Activated CD8-positive, alpha-beta T cell treated with anti-CD3 and anti-CD28 coated beads, Interleukin-2, amount 10 ng/mL, durations not matched to agents 7 days and 5 days (primary cell): ENCODE data around the gene SLC17A3. TPM values are rescaled to one million over a fixed set of nuclear protein-coding genes. Genes with fewer than 3 reads are reported as not detected.

Experiments used
- ATAC-seq: fragments of 150-1000 bp; cut with Tn5 transposase; one replicate; pipeline ENCODE4 v1.10.0; 2021; ENCODE audit warnings: moderate library complexity
- CTCF ChIA-PET: fragments of 350-600 bp; sonication (Branson Sonifier 250); formaldehyde crosslinking; loops from one replicate; lab custom pipeline; 2021; ENCODE audit warnings: antibody characterized with exemption; lab: Charles Lee
- POLR2A ChIA-PET: fragments of 350-600 bp; sonication (Branson Sonifier 250); formaldehyde crosslinking; loops from one replicate; lab custom pipeline; 2021; ENCODE audit warnings: antibody characterized with exemption; lab: Charles Lee
- DNase-seq: peaks from one replicate; pipeline ENCODE4 v3.0.0-alpha.2; 2020
- H3K27ac Mint-ChIP-seq: one replicate; pipeline ENCODE4 v1.8.0; 2021; ENCODE audit warnings: mild to moderate bottlenecking, mixed read lengths
- H3K27me3 Mint-ChIP-seq: one replicate; pipeline ENCODE4 v1.8.0; 2021; ENCODE audit warnings: low read depth, mixed read lengths
- H3K36me3 Mint-ChIP-seq: one replicate; pipeline ENCODE4 v1.8.0; 2021; ENCODE audit warnings: low read depth, mixed read lengths
- H3K4me1 Mint-ChIP-seq: one replicate; pipeline ENCODE4 v1.8.0; 2021; ENCODE audit warnings: low read depth, mixed read lengths
- H3K4me3 Mint-ChIP-seq: one replicate; pipeline ENCODE4 v1.8.0; 2021; ENCODE audit warnings: mild to moderate bottlenecking, mixed read lengths
- H3K9me3 Mint-ChIP-seq: one replicate; pipeline ENCODE4 v1.8.0; 2022; ENCODE audit warnings: mixed read lengths; ENCODE audit not compliant: insufficient read depth
- total RNA-seq, 2 experiments: library from RNA; stranded (reverse); gene quantifications; one replicate each; pipeline ENCODE4 v1.2.3, GENCODE V29; 2021

SLC17A3 gene, protein sequence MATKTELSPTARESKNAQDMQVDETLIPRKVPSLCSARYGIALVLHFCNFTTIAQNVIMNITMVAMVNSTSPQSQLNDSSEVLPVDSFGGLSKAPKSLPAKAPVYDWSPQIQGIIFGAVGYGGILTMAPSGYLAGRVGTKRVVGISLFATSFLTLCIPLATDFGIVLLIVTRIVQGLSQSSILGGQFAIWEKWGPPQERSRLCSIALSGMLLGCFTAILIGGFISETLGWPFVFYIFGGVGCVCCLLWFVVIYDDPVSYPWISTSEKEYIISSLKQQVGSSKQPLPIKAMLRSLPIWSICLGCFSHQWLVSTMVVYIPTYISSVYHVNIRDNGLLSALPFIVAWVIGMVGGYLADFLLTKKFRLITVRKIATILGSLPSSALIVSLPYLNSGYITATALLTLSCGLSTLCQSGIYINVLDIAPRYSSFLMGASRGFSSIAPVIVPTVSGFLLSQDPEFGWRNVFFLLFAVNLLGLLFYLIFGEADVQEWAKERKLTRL
- total RNA-seq, result under 1 TPM; 0.21 to 0.55 TPM

DNA sequence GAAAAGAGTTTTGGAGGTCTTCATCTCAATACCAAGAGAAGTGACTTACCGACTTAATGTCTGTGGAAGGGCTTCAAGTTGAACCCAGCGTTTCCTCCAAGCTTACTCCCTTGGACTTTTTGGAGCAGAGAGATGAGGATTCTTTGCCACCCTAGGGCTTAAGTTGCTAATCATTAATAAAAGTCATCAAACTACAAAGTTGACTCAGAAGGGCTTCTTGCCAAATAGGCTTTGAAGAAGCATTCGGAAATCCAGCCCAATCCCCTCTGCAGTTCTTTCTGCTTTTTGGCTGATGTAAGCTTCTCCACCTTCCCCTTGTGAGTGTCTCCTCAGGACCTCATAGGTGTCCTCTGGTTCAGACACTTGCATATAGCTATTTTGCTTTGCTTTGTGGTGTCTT lies at the start of gene SLC17A3:
TSS of gene SLC17A3 (minus strand) at position 126 of the 400 bp plus-strand sequence. CDS start 5,856 bp downstream, outside the sequence.
- Mint-ChIP-seq H3K36me3 (no peaks in the 10 kb centered on the region), H3K27me3 (peaks cover 6% of the 10 kb centered on the region), H3K4me1 (peaks cover 29% of the 10 kb centered on the region), H3K9me3 (no peaks in the 10 kb centered on the region), H3K27ac (peak within 1 kb of the TSS; percentile 53), H3K4me3 (no peak within 1 kb of the TSS)
- DNase-seq, result no peak
- ChIA-PET CTCF (interaction anchor here (2.6 kb wide), 1 partner anchor 8 kb away, joined by 9 read pairs; no protein-coding TSS in a partner anchor), POLR2A (no interaction called here)
- ATAC-seq, result no peak

DNA sequence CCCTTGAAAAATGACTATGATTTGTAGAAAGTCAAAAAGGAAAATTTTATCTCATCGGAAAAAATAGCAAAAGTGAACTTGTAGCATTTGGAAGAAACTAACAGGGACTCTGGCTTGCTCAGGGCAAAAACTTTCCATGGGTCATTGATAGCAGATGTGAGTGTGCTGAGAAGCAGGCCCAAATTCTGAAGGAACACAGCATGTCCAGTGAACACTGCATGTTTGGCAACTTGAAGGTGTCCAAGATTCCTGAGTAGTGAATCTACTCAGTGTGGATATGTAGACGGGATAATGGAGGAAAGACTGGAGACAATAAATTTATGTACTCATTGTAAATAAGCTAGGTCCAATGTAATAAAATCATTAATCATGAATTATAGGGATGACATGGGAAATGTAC lies 48.3 kb upstream of the SLC17A3 start:
- POLR2A ChIA-PET, result no interaction called here
- Mint-ChIP-seq H3K4me1 (no peaks in the 10 kb centered on the region), H3K27ac (no peak overlapping the region), H3K9me3 (no peaks in the 10 kb centered on the region), H3K27me3 (peaks cover 3% of the 10 kb centered on the region), H3K4me3 (no peak overlapping the region), H3K36me3 (no peaks in the 10 kb centered on the region)
- DNase-seq (no peak), ATAC-seq (no peak)
- CTCF ChIA-PET, result no interaction called here

DNA sequence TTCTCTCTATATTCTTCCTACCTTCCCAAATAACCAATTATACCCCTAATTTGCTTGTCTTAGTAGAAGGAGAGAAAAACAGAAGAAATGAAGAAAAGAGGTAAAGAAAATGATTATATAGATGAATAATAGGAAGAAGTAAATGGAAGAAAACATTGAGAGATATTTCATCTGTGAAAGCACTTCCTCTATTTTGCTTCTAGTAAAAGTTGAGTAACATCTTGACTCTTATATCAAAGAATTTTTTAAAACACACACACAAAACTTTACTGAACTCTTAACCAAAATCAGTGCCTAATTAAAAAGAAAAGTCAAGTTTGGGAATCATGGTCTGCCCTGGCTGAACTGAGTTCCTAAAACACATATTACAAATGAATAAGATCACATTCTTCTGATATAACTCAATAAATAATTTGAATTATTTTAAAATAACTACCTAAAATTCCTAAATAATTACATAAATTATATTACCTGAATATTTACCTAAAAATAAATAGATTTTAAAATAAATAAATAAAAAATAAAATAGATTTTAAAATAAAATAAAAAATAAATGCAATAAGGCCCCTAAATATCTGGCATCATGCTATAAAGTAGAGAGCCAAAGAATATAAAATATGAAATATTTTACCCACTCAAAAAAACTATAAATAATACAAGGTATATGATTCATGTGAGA lies 47.6 kb upstream of the SLC17A3 start:
- H3K4me1 Mint-ChIP-seq, result no peaks in the 10 kb centered on the region
- ChIA-PET POLR2A (no interaction called here), CTCF (no interaction called here)
- H3K36me3 Mint-ChIP-seq, result no peaks in the 10 kb centered on the region
- no peaks in the 10 kb centered on the region for H3K9me3 Mint-ChIP-seq
- H3K27me3 Mint-ChIP-seq, result peaks cover 3% of the 10 kb centered on the region
- H3K4me3 Mint-ChIP-seq, result no peak overlapping the region
- ATAC-seq (no peak), DNase-seq (no peak)
- H3K27ac Mint-ChIP-seq, result no peak overlapping the region

DNA sequence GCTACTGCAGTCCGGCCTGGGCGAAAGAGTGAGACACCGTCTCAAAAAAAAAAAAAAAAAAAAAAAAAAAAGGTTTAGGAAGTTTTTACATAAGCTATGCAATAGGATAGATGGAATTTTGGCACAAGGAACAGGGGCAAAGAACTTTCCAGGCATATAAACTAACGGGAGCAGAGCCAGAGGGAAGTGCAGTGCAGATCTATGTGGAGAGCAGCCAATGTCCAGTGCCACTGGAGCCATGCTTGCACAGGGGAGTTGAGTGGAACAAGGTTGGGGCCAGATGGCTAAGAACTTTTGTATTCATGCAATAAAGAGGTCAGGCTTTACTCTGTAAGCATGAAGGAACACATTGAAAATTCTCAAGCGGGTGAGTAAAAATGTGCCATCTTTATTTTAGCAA lies 45.6 kb upstream of the SLC17A3 start:
- H3K4me3 Mint-ChIP-seq, result no peak overlapping the region
- DNase-seq (no peak), ATAC-seq (no peak)
- no peaks in the 10 kb centered on the region for H3K36me3 Mint-ChIP-seq
- H3K27me3 Mint-ChIP-seq, result peaks cover 3% of the 10 kb centered on the region
- no peaks in the 10 kb centered on the region for H3K4me1 Mint-ChIP-seq
- no peak overlapping the region for H3K27ac Mint-ChIP-seq
- ChIA-PET POLR2A (no interaction called here), CTCF (interaction anchor here (1.5 kb wide), 1 partner anchor 37 kb away, joined by 4 read pairs; no protein-coding TSS in a partner anchor)
- H3K9me3 Mint-ChIP-seq, result no peaks in the 10 kb centered on the region

- ATAC-seq (no peak), DNase-seq (no peak)
- ChIA-PET CTCF (interaction anchor here (1.4 kb wide), 1 partner anchor 74 kb away, joined by 3 read pairs; no protein-coding TSS in a partner anchor), POLR2A (no interaction called here)
- Mint-ChIP-seq H3K36me3 (no peaks in the 10 kb centered on the region), H3K4me1 (no peaks in the 10 kb centered on the region), H3K9me3 (no peaks in the 10 kb centered on the region), H3K27ac (no peak overlapping the region), H3K27me3 (peaks cover 3% of the 10 kb centered on the region), H3K4me3 (no peak overlapping the region)
These were observed 44.1 kb upstream of the SLC17A3 start for GRCh38 chr6:25918083-25918683.

GRCh38 chr6:25916789-25917490 lies 42.9 kb upstream of the SLC17A3 start:
- ChIA-PET POLR2A (interaction anchor here (0.6 kb wide), 1 partner anchor 784 kb away, joined by 4 read pairs; no protein-coding TSS in a partner anchor), CTCF (interaction anchor here (0.6 kb wide), 1 partner anchor 1294 kb away, joined by 3 read pairs; no protein-coding TSS in a partner anchor)
- Mint-ChIP-seq H3K4me3 (no peak overlapping the region), H3K36me3 (no peaks in the 10 kb centered on the region), H3K4me1 (no peaks in the 10 kb centered on the region), H3K27me3 (peaks cover 5% of the 10 kb centered on the region), H3K27ac (no peak overlapping the region), H3K9me3 (no peaks in the 10 kb centered on the region)
- DNase-seq, result no peak
- ATAC-seq, result no peak

GRCh38 chr6:25916330-25916729 lies 42.3 kb upstream of the SLC17A3 start:
- POLR2A ChIA-PET, result interaction anchor here (0.6 kb wide), 1 partner anchor 784 kb away, joined by 4 read pairs; no protein-coding TSS in a partner anchor
- Mint-ChIP-seq H3K4me1 (no peaks in the 10 kb centered on the region), H3K27ac (no peak overlapping the region)

DNA sequence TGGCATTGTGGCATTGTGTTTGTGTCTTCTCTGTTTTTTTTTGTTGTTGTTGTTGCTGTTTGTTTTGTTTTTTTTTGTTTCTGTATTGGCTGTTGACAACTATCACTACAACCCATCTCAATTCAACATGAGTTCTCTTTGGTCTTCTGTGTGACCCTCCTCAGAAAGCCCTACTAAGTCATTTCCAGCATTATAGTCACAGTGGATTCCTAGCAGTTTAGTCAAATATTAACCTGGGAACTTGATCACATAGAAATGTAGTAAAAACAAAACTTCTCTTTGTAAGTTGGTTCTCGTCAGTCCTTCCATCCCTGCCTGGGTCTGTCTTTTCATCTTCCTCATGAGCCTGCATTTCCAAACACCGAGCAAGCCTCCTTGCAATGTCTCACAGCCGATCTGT lies 39.7 kb upstream of the SLC17A3 start:
- Mint-ChIP-seq H3K9me3 (no peaks in the 10 kb centered on the region), H3K27me3 (peaks cover 6% of the 10 kb centered on the region), H3K36me3 (no peaks in the 10 kb centered on the region), H3K4me3 (no peak overlapping the region), H3K27ac (no peak overlapping the region), H3K4me1 (no peaks in the 10 kb centered on the region)
- ATAC-seq, result no peak
- ChIA-PET CTCF (interaction anchor here (1.0 kb wide), 1 partner anchor 79 kb away, joined by 3 read pairs; no protein-coding TSS in a partner anchor), POLR2A (no interaction called here)
- no peak for DNase-seq

More at GRCh38 chr6:25916330-25916729, 42.3 kb upstream of the SLC17A3 start:
- no peaks in the 10 kb centered on the region for H3K9me3 Mint-ChIP-seq
- DNase-seq (no peak), ATAC-seq (no peak)
- H3K4me3 Mint-ChIP-seq, result no peak overlapping the region
- CTCF ChIA-PET, result no interaction called here
- H3K36me3 Mint-ChIP-seq, result no peaks in the 10 kb centered on the region
- H3K27me3 Mint-ChIP-seq, result peaks cover 7% of the 10 kb centered on the region

DNA sequence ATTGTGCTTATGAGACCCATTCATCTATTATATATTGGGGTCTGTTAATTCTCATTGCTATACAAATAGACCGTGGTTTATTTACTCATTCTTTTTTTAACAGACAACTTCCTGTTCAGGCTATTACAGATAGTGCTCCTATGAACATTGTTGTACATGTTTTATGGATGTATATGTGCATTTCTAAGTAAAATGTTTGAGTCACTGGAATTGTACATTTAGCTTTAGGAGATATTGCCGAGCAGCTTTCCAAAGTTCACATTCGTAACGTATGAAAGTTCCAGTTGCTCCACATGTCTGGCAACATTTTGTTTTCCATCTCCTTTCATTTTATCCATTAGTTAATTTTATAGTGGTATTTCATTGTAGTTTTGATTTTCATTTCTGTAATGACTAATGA lies 37.3 kb upstream of the SLC17A3 start:
- ATAC-seq (no peak), DNase-seq (no peak)
- Mint-ChIP-seq H3K9me3 (no peaks in the 10 kb centered on the region), H3K27me3 (peaks cover 11% of the 10 kb centered on the region), H3K4me1 (no peaks in the 10 kb centered on the region), H3K27ac (no peak overlapping the region), H3K4me3 (no peak overlapping the region), H3K36me3 (no peaks in the 10 kb centered on the region)
- ChIA-PET POLR2A (no interaction called here), CTCF (no interaction called here)

- H3K4me3 Mint-ChIP-seq, result no peak overlapping the region
- ATAC-seq, result no peak
- ChIA-PET CTCF (no interaction called here), POLR2A (no interaction called here)
- no peak overlapping the region for H3K27ac Mint-ChIP-seq
- H3K27me3 Mint-ChIP-seq, result peaks cover 15% of the 10 kb centered on the region
- H3K4me1 Mint-ChIP-seq, result no peaks in the 10 kb centered on the region
- no peaks in the 10 kb centered on the region for H3K9me3 Mint-ChIP-seq
- no peaks in the 10 kb centered on the region for H3K36me3 Mint-ChIP-seq
- no peak for DNase-seq
These were observed 33.5 kb upstream of the SLC17A3 start for GRCh38 chr6:25907475-25908014.
